NCI-H526 treated with DMSO at 0.1 percent for 48 hours (cell line): Measurements from ENCODE around the gene KRTAP4-9.
"Not testable (repeated sequence)": the region's sequence is repeated elsewhere in the genome, so short reads cannot be mapped to it uniquely, and the experiment has no call there.

Experiments
- DNase-seq: peaks from one replicate; lab custom pipeline; 2025; lab: John Stamatoyannopoulos, UW

KRTAP4-9 gene

DNA sequence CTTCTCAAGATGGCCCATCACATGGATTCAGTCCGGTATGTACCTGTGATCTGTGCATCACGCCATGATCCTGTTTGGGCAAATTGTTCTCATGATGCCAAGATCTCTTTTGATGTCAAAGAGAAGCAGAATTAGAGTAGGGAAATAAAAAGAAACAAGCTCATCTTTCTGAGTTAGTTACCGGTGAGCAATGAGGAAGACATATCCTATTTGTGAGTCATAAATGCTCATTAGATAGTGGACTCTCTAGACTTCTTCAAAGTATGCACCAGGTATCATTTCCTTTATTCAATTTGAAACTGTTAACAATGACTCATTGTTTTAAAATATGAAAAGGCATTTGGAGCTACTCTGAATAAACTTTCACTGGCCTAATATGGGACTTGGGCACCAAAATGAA is 26.8 kb downstream of the KRTAP4-9 start:
- DNase-seq = no peak

DNA sequence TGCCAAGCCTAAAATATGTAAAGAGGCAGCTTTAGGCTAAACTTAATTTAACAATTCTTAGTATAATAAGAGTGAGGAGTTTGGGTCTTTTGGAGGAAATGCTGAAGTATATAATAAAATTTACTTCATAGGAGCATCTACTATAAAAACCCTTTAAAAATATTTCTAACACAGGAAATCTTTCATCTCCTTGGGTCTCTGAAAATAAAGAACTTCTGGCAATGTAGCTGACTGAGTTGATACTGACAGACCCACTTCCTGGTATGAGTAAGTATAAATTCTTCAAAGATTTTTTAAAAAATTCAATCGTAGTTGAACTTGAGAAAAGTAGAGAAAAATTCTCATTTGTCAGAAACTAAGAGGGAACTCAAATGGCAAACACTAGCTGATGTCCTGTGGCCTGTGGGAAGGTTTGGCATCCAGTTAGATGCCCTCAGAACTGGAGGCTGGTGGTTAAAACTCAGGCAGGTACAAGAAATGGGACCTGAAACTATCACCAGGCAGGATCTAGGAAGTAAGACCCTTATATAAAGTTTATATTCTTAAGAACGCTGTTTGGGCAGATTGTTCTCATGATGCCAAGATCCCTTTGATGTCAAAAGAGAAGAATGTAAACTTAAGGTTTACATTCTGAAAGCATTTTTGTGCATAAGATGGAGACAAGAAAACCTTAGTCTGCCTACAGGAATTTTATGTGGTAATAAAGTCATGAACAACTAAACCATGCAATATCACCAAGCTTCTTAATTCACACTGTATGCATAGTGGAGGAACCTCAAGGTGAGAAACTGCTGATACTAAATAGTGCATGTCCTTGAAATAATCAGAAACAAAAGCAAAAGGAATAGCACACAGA is 28.9 kb downstream of the KRTAP4-9 start:
- no peak for DNase-seq

DNA sequence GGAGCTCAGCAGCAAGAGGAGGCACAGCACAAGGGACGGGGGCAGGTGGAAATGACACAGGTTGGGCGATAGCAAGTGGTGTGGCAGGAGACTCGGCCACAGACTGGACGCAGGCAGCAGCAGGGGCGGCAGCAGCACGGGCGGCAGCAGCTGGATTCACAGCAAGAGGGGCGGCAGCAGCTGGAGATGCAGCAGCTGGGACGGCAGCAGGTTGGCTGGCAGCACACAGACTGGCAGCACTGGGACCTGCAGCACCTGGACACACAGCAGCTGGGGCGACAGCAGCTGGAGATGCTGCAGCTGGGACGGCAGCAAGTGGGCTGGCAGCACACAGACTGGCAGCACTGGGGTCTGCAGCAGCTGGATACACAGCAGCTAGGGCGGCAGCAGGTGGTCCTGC is 34.7 kb downstream of the KRTAP4-9 start:
- not testable (repeated sequence) for DNase-seq

DNA sequence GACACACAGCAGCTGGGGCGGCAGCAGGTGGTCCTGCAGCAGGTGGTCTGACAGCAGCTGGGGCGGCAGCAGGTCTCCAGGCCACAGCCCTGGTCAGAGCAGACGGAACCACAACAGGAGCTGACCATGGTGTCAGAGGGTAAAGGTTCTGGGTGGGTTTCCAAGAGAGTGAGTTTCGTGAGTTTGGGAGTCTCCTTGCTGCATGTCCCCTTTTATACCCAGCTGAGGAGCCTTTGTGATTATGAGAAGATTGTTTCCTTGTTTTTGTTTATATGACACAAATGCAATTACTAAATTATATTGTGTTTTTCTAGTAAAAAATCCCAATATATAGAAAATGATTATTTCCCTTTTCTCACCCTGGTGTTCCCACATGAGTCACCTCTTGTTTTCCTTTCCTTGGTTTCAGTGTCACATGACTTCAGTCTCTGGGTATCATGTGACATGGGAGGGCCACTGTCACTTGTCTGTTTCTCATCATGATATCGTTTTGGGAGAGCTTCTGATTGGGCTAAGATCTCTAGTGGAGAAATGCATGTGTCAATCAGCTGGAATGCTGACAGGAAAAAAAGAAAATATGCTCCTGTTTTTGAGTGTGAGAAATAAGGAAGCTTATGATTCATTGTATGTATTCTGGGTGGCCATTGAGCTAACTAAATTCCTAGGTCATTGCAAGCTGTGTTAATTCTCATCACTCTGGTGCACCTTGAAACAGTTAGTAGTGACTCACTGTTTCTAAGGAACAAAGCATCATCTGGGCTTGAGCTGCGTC is 35.4 kb downstream of the KRTAP4-9 start, which contains the start of gene KRTAP4-6:
Gene KRTAP4-6 (minus strand): TSS at position 185 of the 772 bp plus-strand sequence. CDS start 57 bp downstream, at position 128.
- no peak for DNase-seq

DNA sequence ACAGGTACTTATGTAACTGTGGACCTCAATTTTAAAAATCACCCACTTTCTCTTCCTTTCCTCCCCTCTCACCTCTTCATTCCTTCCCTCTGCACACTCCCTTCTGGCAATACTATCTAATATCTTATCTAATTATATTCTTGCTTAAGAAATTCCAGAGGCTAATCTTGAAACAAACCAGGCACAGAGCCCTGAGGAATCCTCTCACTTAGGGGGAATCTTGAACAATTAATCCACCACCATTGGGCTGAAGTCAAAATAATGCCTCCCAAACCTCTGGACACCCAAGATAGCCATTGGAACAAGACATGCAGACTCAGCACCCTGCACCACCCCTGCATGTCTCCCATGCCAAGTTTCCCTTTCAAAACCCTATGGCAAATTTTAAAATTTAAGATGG is 36.2 kb downstream of the KRTAP4-9 start:
- DNase-seq = no peak

DNA sequence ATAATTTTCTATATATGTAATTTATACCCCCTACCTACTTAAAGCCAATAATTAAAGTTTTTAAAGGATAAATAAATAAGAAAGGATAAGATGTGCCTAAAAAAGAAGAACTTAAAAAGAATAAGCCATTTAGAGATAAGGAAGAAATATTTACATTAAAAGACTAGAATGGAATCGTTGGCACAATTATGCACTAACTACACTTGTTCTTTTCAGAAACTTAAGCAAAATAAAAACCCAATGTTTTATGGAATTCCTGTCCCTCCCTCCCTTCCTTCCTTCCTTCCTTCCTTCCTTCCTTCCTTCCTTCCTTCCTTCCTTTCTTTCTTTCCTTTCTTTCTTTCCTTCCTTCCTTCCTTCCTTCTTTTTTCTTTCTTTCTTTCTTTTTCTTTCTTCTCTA is 39.7 kb downstream of the KRTAP4-9 start:
- DNase-seq = no peak

DNA sequence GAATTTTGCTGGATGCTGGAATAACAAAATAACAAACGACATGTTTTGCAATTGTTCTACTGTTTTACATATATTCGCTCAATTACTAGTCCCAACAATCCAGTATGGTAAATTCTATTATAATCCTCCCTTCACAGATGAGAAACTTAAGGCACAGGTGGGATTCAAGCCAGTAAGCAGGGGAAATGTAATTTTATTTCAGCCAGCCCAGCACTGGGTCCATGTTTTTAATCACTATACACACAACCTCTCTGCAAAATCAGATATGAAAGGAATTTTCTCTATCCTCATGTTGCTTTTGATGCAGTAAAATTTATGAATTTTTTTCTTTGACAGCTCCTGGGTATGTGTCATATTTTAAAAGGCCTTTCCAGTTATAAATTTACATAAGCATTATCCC is 40.1 kb downstream of the KRTAP4-9 start:
- no peak for DNase-seq

DNA sequence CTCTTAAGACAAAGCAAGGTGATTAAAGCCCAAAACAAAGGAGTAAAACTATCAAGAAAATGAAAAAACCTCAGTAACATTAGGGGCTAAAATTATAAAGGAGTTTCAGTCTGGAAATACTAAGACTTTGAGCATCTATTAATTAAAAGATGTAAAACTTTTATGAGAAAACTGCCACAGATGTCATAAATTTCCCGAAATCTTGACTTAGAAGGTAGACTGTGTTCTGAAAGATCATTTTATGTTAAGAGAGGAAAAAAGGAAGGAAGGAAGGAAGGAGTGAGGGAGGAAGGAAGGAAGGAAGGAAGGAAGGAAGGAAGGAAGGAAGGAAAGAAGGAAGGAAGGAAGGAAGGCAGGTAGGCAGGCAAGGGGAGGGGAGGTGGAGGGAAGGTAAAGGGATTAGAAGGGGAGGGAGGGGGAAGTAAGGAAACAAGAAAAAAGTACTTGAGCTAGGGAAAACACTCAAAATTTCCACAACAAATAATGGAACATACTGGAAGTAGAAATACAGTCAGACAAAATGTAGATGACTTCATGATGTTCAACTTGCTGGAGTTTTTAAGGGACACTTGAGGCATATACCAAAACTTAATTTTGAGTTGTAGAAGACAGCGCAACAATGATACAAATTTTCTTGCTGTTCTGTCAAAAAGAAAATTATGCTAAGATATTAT is 42.5 kb downstream of the KRTAP4-9 start:
- no peak for DNase-seq

DNA sequence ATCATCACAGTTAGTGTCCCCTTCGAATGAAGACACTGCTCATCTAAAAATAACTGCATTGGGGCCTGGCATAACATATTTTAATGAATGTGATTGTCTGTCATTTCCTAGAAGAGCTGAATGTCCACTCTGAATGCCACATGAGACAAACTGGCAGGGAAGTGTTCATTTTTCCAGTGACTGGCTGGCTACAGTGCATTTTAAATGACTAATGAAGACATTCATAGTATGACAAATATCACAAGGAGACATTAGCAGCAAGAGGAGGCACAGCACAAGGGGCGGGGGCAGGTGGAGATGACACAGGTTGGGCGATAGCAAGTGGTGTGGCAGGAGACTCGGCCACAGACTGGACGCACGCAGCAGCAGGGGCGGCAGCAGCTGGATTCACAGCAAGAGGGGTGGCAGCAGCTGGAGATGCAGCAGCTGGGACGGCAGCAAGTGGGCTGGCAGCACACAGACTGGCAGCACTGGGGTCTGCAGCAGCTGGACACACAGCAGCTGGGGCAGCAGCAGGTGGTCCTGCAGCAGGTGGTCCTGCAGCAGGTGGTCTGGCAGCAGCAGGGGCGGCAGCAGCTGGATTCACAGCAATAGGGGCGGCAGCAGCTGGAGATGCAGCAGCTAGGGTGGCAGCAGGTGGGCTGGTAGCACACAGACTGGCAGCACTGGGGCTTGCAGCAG is 43.9 kb downstream of the KRTAP4-9 start:
- DNase-seq = not testable (repeated sequence)

DNA sequence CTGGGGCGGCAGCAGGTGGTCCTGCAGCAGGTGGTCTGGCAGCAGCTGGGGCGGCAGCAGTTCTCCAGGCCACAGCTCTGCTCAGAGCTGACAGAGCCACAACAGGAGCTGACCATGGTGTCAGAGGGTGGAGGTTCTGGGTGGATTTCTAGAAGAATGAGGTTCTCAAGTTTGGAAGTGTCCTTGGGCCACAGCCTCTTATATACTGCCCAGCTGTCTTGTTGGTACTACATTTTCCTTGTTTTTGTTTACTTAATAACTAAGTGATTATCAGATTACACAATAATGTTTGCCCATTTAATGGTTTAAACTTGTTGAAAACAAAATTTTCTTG is 44.4 kb downstream of the KRTAP4-9 start, which contains the start of gene KRTAP4-5:
Gene KRTAP4-5 (minus strand): TSS at position 174 of the 334 bp plus-strand sequence. CDS start 58 bp downstream, at position 116.
- DNase-seq = no peak

DNA sequence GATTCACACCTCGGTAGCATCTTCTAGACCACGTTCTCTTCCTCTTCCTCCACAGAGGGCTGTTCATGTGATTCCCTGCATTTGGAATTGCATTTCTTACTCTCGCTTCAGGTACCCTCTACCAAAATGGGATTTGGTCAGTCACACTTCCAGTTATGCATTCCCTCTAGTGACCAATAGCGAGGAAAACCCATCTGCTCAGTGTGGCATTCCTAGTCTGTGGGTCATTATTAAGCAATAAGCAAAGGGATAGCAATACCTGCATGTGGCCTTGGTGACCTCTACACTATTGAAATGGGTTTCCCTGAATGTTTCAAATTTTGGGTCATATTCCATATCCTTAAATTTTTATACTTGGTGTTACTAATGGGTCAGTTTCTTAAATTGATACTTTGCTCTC is 44.8 kb downstream of the KRTAP4-9 start:
- no peak for DNase-seq

DNA sequence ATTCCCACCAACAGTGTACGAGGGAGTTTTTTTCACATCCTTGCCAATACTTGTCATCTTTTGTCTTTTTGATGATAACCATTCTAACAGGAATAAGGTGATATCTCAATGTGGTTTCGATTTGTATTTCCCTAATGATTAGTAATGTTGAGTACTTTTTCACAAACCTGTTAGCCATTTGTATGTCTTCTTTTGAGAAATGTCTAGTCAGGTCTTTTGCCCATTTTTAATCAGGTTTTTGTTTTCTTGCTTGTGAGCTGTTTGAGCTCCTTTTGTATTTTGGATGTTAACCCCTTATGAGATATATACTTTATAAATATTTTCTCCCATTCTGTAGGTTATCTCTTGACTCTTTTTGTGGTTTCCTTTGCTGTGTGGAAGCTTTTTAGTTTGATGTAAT is 46.3 kb downstream of the KRTAP4-9 start:
- no peak for DNase-seq

DNA sequence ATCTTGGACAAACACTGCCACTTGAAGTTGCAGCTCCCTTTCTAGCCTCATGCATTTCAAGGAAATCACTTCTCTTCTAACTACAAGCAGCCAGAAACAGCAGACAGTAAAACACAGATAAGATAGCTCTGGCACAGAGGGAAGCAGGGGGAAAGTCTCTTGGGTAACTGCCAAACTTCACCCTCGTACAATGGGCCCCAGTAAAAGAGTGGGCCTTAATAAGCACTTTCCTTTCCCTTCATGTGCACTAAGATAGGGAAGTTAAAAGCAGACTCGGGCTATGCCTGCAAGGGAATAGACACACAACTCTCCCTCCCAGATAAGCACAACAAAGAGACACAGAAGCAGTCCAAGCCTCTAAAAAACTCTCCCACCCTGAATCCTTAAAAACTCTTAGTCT is 48.7 kb downstream of the KRTAP4-9 start:
- DNase-seq = peak; percentile 42
